ENCODE measurements around the gene MAGI3.

GRCh38 chr1:113372546-113372945, 17.8 kb upstream of the MAGI3 start:
- TF ChIP-seq CTCF (IDR thresholded peaks at IDR 0.05) (no peak), POLR2A (IDR thresholded peaks at IDR 0.05) (no peak)
